ENCODE results near the gene TH.
A peak's percentile ranks its signal among the peaks of the same experiment; 100 is the strongest.

The TH gene

DNA sequence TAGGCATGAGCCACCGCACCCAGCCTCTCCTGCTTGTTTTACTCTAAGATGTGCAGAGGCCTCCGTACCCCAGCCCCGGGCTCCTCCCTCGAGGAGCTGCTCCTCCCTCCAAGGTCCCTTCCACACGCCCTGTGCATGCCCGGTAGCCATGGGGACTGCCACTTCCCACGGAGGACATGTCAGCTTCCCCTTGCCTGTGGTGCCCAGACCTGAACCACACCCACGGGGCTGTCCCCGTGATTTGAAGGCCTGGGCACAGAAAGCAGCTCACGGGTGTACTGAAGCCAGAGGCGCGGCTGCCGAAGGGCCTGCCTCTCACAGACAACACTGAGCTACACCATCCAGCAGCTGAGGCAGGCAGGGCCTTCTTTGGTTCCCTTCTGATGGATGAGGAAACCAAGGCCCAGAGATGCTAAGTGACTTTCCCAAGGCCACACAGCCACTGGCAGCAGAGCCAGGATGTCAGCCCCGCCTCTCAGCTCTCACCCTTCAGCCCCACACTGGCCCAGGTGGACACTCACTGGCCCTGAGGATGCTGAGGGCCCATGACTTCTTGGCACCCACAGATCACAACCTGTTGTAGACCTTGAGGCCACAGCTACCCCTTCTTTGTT lies 17.9 kb downstream of the TH start:
- Histone ChIP-seq H3K36me3 (ENCODE audit: insufficient read depth) (no peaks in the 10 kb centered on the region), H3K4me2 (no peak overlapping the region), H3K27ac (no peak overlapping the region), H3K9ac (no peak overlapping the region), H3K79me2 (ENCODE audit: insufficient read depth, low read depth) (no peaks in the 10 kb centered on the region), H2AFZ (ENCODE audit: low read depth) (no peak overlapping the region), H3K4me3 (IDR thresholded peaks at IDR 0.05; ENCODE audit: insufficient read depth, low read depth, low read length) (no peak overlapping the region), H4K20me1 (ENCODE audit: insufficient read depth) (no peaks in the 10 kb centered on the region), H3K4me1 (ENCODE audit: low read depth, poor library complexity, severe bottlenecking) (no peaks in the 10 kb centered on the region), H3K27me3 (ENCODE audit: insufficient read depth, low read depth) (peaks cover 86% of the 10 kb centered on the region)
- TF ChIP-seq, protein P1, sequence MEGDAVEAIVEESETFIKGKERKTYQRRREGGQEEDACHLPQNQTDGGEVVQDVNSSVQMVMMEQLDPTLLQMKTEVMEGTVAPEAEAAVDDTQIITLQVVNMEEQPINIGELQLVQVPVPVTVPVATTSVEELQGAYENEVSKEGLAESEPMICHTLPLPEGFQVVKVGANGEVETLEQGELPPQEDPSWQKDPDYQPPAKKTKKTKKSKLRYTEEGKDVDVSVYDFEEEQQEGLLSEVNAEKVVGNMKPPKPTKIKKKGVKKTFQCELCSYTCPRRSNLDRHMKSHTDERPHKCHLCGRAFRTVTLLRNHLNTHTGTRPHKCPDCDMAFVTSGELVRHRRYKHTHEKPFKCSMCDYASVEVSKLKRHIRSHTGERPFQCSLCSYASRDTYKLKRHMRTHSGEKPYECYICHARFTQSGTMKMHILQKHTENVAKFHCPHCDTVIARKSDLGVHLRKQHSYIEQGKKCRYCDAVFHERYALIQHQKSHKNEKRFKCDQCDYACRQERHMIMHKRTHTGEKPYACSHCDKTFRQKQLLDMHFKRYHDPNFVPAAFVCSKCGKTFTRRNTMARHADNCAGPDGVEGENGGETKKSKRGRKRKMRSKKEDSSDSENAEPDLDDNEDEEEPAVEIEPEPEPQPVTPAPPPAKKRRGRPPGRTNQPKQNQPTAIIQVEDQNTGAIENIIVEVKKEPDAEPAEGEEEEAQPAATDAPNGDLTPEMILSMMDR (conservative IDR thresholded peaks at IDR 0.05; ENCODE audit: low read depth, low read length): no peak

DNA sequence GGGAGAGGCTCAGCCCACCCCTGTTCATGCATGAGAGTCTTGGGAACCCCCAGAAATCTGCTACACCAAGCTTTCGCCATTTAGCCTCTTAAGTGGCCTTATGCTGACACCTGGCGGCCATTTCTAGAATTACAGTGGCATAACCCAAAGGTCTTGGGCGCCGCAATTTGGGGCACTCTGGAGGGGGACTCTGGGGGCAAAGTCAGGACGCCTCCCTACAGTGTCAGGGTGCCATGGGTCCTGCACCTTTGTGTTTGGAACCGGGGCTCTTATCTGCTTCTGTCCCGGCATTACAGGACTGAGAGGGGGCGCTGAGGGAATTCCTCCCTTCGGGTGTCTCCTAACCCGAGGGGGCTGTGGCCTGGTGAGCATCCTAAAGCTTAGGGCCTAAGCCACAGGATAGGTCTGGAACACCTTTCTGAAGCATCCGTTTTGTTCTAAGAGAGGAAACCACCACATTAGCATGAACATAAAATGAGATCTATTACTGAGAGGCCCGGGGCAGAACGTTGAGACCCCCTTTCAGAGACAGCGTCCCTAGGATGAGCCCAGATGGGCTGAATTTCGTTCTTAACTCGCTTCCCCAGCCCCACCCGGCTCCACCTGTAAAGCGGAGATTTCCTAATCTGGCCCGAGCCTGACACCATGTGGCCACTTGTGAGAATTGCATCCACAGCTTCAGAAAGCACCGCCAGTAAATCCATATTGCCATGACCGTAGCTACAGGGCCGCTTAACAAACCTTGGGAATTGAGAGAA lies 19.9 kb downstream of the TH start:
- no peak overlapping the region; the same call in 1 of the 2 replicates for H2AFZ ChIP-seq (ENCODE audit: low read depth)
- H3K9ac ChIP-seq: no peak overlapping the region
- H3K4me2 ChIP-seq: peak overlapping the region; percentile 31; the same call in 1 of the 2 replicates
- no peak overlapping the region for H3K27ac ChIP-seq
- H4K20me1 ChIP-seq (ENCODE audit: insufficient read depth): no peaks in the 10 kb centered on the region
- H3K4me1 ChIP-seq (ENCODE audit: low read depth, poor library complexity, severe bottlenecking): no peaks in the 10 kb centered on the region
- no peaks in the 10 kb centered on the region for H3K36me3 ChIP-seq (ENCODE audit: insufficient read depth)
- no peak overlapping the region for H3K4me3 ChIP-seq (IDR thresholded peaks at IDR 0.05; ENCODE audit: insufficient read depth, low read depth, low read length)
- no peaks in the 10 kb centered on the region for H3K79me2 ChIP-seq (ENCODE audit: insufficient read depth, low read depth)
- peaks cover 90% of the 10 kb centered on the region for H3K27me3 ChIP-seq (ENCODE audit: insufficient read depth, low read depth)
- TF ChIP-seq, protein P1 (conservative IDR thresholded peaks at IDR 0.05; ENCODE audit: low read depth, low read length): peak; percentile 93

DNA sequence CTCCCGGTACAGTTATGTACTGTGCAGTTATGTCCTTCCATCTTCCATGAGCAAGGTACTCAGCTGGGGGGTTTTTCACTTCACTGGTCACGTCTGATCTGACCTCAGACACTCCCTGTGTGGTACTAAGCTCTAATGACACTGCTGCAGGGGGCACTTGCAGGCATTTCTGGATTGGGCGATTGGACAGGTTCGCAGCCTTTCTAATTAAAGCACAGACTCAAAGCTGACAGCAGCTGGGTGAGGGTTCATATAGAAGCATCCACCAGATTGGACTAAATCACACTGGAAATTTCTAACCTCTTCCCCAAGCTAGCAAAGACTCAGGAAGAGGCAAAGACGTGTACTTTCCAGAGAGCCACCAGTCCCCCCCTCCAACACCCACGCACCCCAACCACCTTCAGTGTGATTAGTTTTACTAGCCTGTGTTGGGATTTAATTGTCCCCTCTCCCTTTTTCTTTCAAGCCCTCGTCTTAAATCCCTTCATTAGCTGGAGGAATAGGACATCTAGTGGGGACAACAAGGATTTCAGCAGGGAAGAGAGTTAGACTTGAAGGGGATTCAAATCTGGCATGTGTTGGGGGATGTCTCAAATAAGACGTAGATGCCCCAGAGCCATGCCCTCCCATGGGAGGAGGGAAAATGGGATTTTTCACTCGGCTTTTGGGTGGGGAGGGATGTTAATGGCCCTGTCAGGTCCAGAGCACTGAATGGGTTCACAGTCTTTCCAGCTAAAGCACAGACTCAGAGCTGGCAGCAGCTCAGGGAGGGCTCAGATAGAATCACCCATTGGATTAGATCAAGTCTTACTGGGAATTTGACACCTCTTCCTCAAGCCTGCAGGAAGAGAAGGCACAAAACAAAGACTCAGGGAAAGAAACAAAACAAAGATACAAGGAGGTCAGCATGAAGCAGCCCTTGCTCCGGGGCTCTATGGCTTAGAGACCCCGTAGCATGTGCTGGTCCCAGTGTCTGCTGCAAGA lies 21.5 kb downstream of the TH start:
- H3K27me3 ChIP-seq (ENCODE audit: insufficient read depth, low read depth): peaks cover 91% of the 10 kb centered on the region

DNA sequence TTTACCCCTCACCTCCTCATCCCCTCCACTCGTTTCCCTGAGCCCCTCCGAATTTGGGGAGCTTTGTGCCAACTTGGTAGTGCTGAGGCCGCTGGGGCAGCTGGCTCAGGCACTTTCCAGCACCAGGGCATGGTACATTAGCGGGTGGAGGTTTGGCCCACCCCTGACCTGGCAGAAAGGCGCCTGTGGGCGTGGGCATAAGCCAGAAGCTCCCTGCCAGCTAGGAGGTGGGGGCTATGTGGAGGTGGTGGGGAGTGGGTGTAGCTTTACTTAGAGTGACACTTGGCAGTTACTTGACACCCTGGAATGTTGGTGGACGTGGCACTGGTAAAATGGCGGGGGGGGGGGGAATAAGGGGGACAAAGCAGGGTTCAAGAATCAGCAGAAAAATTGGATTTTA lies 22.2 kb downstream of the TH start:
- Histone ChIP-seq H3K27ac (no peak overlapping the region), H3K4me1 (ENCODE audit: low read depth, poor library complexity, severe bottlenecking) (no peaks in the 10 kb centered on the region), H3K27me3 (ENCODE audit: insufficient read depth, low read depth) (peaks cover 91% of the 10 kb centered on the region)

More for the DNA sequence above, 21.5 kb downstream of the TH start:
- H3K27ac ChIP-seq: no peak overlapping the region
- H3K4me2 ChIP-seq: no peak overlapping the region
- H2AFZ ChIP-seq (ENCODE audit: low read depth): no peak overlapping the region
- no peaks in the 10 kb centered on the region for H3K36me3 ChIP-seq (ENCODE audit: insufficient read depth)
- TF ChIP-seq, protein P1 (conservative IDR thresholded peaks at IDR 0.05; ENCODE audit: low read depth, low read length): no peak
- H4K20me1 ChIP-seq (ENCODE audit: insufficient read depth): no peaks in the 10 kb centered on the region
- H3K9ac ChIP-seq: no peak overlapping the region
- no peaks in the 10 kb centered on the region for H3K79me2 ChIP-seq (ENCODE audit: insufficient read depth, low read depth)
- H3K4me3 ChIP-seq (IDR thresholded peaks at IDR 0.05; ENCODE audit: insufficient read depth, low read depth, low read length): no peak overlapping the region
- no peaks in the 10 kb centered on the region for H3K4me1 ChIP-seq (ENCODE audit: low read depth, poor library complexity, severe bottlenecking)

More for the DNA sequence above, 22.2 kb downstream of the TH start:
- Histone ChIP-seq H3K9ac (no peak overlapping the region), H3K79me2 (ENCODE audit: insufficient read depth, low read depth) (no peaks in the 10 kb centered on the region), H2AFZ (ENCODE audit: low read depth) (no peak overlapping the region), H3K4me2 (no peak overlapping the region), H3K4me3 (IDR thresholded peaks at IDR 0.05; ENCODE audit: insufficient read depth, low read depth, low read length) (no peak overlapping the region), H4K20me1 (ENCODE audit: insufficient read depth) (no peaks in the 10 kb centered on the region), H3K36me3 (ENCODE audit: insufficient read depth) (no peaks in the 10 kb centered on the region)
- TF ChIP-seq, protein P1 (conservative IDR thresholded peaks at IDR 0.05; ENCODE audit: low read depth, low read length): no peak

All from KMS-11 (cell line).